Kasumi-1 (cell line): ENCODE results near the gene ZNF519.
"Not testable (repeated sequence)": the region's sequence is repeated elsewhere in the genome, so short reads cannot be mapped to it uniquely, and the experiment has no call there.

Source experiments
- DNase-seq, 2 experiments: peaks; one replicate each; lab custom pipeline; 2025; lab: John Stamatoyannopoulos, UW

ZNF519 gene

DNA sequence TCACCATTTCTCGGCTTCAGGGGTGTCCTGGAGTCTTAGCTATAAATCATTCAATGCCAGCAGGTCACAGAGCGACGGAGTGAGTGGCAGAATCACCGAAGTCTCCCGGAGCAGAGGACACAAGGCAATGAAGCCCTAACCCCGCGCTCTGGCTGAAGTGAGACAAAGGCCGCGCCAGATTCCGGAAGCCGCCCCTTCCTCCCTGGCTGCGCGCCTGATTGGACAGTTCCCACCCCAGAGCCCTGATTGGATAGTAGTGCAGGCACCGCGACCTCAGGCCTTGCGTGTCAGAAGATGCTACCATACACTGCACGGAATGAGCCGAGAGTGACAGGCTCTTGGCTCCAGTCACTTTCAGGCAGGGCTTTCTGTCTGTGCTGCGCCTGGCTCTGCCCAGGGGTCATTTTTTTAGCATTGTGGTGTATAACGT, at the start of gene ZNF519:
TSS of gene ZNF519 (minus strand) at position 165 of the 430 bp plus-strand sequence. CDS start at position 7, 158 bp downstream.
- DNase-seq = peak; percentile 97

DNA sequence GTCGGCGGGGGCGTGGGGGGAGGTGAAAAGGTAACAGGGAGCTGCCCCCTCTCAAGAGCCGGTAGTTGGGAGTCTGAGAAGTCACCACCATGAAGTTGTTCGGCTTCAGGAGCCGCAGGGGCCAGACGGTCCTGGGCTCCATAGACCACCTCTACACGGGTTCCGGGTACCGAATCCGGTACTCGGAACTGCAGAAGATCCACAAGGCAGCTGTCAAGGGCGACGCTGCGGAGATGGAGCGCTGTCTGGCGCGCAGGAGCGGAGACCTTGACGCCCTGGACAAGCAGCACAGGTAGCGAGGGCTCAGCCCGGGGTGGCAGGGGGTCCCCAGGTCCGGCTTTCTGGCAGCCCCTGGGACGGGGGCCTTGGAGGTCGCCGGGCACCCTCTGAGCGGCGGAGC, 47.1 kb upstream of the ZNF519 start:
- peak in 1 of 2 experiments; percentile 4 for DNase-seq

DNA sequence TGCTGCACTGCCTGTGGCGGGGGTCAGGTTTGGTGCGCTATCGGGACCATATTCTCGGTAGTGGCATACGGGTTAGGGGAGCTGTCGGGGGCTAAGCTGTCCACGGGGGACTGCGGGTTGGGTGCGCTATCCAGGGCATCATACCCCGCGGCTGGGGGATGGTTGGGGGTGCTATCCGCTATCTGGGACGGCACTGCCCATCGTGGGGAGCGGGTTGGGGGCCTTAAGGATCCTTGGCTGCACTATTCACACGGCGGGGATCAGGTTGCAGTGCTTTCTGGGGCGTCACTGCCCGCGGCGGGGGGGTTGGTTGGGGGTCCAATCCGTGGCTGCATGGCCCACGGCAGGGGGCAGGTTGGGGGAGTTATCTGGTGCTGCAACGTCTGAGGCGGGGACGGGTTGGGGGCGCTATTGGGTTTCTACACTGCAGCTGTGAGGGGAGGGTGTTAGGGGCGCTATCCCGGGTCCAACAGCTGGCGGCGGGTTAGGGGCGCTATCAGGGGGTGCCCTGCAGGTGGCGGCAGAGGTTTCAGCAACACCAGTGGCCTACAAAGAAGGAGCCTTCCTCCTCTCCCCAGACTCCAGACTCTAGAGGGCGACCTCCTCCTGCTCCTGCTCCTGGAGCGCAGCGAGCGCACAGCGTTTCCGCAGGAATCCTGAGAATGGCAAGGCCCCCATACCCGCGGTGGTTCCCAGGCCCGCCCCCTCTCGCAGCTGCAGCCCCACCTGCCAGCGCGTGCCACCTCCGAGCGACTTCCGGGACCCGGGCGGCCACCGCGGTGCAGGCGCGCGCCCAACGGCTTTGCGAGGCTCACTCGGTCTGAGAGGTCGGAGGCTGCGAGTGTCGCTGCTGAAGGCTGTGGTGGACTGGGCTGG, 46.3 kb upstream of the ZNF519 start:
- DNase-seq = peak; percentile 69 to 83

DNA sequence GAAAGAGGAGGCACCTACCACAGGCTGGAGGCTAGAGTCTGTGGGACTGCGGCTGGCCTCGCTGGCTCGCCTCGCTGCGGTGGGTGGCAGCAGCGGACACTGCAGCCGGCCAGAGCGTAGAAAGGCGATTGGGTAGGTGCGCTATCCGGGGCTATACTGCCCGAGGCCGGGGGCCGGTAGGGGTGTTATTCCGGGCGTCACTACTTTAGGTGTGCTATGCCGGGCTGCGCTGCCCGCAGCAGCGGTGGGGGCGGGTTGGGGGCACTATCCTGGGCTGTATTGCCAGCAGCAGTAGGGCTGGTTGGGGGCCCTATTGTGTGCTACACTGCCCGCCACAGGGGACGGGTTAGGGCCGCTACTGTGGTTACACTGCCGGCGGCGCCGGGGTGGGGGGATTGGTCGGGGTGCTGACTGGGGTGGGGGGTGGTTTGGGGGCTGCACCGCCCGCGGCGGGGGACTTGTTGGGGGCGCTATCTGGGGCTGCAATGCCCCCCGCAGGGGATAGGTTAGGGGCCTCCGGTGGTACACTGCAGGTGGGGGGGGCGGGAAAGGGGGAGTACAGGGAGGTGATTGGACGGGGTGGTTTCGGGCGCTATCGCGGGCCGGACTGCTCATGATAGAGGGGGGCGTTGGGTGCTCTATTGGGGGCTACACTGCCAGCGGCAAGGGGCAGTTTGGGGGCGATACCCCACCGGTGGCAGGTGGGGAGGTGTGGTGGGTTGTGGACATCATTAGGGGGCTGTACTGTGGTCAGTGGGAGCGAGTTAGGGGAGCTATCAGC, 45.5 kb upstream of the ZNF519 start:
- DNase-seq = not testable (repeated sequence)

DNA sequence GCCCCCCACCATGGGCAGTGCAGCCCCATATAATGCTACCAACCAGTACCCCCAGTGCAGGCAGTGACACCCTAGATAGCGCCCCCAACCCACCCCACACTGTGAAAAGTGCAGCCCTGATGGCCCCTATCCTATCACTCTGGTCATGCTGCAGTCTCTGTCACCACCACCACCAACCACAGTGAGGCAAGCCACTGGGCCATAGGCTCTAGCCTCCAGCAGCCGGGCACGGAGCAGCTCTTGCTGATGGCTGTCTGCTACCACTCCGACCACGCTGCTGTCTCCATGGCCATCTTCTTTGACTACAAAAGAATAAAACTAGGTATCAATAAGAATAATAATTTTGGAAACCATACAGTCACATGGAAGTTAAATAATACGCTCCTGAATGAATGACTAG, 43.2 kb upstream of the ZNF519 start:
- not testable (repeated sequence) for DNase-seq

DNA sequence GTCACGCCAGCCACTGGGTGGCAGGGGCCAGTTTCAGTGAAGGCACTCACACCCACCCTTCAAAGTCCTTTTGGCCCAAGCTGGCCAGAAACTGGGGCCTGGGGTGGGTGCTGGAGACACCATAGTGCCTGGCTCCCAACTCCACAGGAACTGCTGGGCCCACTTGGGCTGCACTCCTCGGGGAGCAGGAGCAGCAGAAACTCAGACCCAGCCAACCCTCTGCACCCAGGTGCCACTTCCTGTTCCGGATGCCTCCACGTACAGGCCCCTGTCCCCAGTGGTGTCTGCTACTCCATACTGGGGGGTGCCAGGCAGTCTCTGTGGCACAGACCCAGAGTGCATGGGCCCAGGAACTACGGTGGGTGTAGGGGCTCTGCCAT, 42.5 kb upstream of the ZNF519 start:
- no peak for DNase-seq

DNA sequence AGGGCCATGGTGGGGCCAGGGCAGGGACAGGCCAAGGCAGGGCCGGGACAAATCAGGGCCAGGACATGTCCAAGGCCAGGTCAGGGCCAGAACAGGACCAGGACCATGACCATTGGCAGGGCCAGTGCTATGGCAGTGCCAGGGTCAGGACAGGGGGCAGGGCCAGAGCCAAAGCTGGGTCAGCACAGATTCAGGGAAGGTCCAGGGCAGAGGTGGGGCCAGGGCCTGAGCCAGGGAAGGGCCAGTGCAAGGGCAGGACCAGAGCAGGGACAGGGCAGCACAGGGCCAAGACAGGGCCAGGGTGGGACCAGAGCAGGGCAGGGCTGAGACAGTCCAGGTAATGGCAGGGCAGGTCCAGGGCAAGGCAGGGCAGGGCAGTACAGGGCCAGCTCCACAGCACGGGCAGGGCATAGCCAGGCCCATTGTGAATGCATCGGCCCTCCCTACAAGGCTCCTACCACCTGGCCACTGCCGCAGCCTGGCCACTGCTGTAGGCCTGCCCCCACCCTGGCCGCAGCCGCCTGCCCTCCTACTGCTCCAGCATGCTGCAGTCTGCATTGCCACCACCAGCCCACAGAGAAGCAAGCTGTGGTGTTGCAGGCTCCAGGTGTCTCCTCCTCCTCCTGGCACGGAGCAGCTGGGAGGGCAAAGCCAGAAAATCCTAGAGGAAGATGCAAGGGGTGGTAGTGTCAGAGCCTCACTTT, 41.9 kb upstream of the ZNF519 start:
- DNase-seq = not testable (repeated sequence)

DNA sequence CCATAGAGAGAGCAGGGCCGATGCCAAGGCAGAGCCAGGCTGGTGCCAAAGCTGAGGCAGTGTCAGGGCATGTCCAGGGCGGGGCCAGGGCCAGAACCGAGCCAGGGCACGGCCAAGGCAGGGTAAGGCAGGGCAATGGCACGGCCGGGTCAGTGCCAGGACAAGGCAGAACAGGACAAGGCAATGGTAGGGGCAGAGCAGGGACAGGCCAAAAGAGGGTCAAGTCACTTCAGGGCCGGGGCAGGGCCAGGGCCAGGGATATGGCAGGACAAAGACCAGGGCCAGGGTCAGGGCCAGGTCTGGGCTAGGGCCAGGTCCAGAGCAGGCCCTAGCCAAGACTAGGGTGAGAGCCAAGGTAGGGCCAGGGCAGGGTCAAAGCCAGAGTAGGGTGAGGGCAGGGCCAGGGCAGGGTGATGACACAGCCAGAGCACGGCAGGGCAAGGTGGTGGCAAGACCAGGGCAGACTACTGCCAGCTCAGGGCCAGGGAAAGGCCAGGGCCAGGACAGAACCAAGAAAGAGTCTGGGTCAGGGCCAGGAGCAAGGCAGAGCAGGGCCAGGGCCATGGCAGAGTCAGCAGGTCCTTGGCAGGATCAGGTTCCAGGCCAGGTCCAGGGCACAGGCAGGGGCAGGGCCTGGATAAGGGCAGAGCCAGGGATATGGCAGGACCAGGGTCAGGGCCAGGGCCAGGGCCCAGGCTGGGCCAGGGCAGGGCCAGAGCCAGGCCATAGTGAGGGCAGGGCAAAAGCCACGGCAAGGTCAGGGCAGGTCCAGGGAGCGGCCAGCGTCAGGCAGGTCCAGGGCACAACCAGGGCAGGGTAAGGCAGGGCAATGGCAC, 41.1 kb upstream of the ZNF519 start:
- DNase-seq = not testable (repeated sequence)

DNA sequence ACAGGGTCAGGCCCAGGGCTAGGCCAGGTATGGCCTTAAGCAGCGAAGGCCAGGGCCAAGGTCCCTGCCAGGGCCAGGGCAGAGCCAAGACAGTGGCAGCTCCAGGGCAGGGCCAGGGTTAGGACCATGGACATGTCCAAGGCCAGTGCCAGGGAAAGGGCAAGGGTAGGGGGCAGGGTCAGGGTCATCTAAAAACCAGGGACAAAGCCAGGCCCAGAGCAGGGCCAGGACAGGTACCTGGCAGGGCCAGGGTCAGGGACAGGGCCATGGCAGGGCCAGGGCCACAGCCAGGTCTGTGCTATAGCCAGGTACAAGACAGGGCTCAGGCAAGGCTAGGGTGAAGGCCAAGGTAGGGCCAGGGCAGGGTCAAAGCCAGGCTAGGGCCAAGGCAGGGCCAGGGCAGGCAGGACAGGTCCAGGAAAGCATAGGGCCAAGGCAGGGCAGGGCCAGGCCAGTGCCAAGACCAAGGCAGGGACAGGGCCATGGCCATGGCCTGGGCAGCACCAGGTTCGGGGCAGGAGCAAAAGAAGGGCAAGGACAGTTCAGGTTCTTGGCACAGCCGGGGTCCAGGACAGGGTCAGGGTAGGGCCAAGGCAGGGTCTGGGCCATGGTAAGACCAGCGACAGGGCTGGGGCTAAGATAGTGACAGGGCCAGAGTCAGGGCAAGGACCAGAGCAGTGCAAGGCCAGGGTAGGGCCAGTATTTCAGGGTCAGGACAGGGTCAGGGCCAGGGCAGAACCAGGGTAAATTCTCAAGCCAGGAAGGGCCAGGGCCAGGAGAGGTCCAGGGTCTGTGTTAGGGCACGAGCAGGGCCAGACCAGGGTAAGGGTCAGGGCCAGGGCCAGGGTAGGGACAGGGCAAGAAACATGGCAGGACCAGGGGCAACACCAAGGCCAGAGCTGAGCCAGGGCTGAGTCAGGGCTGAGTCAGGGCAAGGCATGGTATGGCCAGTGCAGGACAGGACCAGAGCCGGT, 40.2 kb upstream of the ZNF519 start:
- DNase-seq = not testable (repeated sequence)

DNA sequence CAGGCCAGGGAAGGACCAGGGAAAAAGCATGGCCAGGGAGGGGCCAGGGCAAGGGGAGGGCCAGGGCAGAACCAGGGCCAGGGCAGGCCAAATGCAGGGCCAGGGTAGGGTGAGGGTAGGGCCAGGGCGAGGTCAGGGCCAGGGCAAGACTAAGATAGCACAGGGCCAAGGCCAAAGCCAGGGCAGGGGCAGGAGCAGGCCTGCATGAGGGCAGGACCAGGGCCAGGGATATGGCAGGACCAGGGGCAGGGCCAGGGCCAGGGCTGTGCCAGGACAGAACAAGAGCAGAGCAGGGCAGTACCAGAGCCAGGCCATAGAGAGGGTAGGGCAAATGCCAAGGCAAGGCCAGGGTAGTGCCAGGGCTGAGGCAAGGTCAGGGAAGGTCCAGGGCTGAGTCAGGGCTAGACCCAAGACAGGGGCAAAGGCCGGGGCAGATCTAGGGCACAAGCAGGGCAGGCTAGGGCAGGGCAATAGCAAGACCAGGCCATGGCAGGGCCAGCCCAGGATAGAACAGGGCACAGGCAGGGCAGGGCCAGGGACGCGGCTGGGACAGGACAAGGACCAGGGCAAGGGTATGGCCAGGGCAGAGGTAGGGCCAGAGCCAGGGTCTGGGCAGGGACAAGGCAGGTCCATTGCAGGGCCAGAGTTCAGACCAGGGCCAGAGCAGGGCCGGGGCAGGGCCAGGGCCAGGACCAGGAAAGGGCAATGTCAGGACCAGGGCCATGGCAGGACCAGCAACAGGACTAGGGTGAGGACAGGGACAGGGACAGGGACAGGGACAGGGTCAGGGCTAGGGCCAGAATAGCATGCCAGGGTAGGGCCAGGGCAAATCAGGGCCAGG, 39.3 kb upstream of the ZNF519 start:
- DNase-seq = not testable (repeated sequence)

DNA sequence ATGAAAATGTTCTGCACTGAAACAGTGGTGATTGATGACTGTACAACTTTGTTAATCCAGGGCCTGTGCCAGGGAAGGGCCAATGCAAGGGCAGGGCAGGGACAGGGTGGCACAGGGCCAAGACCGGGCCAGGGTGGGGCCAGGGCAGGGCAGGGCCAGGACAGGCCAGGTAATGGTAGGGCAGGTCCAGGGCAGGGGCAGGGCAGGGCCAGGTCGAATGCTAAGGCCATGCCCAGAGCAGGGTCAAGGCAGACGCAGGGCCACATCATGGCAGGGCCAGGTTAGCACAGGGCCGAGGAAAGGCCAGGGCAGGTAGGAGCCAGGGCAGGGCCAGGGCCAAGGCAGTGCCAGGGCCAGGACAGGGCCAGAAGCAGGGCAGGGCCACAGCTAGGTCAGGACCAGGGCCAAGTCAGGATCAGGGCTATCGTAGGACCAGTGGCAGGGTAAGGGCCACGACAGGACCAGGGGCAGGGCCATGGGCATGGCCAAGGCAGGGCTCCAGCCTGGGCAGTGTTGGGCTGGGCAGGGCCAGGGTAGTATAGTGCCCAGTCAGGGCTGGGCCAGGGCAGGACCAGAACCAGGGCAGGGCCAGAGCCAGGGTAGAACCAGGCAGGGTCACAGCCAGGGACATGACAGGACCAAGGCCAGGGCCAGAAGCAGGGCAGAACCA, 38.3 kb upstream of the ZNF519 start:
- not testable (repeated sequence) for DNase-seq

DNA sequence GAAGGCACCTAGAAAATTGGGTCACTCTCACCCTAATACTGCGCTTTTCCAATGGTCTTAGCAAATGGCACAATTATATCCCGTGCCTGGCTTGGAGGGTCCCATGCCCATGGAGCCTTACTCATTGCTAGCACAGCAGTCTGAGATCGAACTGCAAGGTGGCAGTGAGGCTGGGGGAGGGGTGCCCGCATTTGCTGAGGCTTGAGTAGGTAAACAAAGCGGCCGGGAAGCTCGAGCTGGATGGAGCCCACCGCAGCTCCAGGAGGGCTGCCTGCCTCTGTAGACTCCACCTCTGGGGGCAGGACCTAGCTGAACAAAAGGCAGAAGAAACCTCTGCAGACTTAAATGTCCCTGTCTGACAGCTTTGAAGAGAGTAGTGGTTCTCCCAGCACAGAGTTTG, 30.7 kb upstream of the ZNF519 start:
- not testable (repeated sequence) for DNase-seq

DNA sequence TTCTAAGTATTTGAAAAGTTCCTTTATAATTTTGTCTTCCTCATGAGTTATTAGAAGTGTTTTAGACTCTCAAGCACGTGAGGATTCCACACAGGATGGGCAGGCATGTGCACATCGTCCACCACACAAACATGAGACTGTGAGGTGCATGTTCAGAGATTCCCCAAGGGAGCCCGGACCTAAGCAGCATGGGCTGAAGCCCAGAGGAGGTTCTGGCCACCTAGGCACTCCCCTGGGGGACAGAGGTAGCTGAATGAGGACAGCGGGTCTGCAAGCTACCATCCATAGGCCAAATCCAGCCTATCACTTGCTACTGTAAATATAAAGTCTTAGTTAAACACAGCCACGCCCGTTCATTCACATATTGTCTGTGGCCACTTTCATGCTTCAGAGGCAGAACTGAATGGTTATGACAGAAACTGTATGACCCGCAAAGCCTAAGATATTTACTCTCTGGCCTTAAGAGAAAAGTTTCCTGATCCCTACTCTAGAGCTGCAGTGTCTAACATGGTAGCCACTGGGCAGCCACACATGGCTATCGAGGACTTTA, 19.4 kb upstream of the ZNF519 start:
- DNase-seq = not testable (repeated sequence)

DNA sequence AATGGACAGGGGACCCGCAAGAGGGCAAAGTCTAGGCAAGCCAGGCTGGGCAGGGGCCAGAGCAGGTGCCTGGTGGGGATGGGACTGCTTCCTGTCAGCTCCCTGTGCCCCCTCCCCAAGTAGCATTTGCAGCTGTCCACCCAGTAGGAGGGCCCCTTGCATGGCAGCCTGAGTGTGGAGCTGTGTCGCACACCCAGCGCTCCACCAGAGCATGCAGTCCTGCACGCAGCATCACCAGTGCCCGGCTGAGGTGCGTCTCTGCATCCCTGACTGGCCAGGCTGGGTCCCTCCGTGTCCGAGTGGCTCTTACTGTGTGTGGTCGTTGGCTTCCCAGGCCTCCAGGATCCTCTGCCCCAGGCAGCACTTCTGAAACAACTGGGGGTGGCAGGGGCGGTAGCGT, 18.5 kb upstream of the ZNF519 start:
- DNase-seq = not testable (repeated sequence)

DNA sequence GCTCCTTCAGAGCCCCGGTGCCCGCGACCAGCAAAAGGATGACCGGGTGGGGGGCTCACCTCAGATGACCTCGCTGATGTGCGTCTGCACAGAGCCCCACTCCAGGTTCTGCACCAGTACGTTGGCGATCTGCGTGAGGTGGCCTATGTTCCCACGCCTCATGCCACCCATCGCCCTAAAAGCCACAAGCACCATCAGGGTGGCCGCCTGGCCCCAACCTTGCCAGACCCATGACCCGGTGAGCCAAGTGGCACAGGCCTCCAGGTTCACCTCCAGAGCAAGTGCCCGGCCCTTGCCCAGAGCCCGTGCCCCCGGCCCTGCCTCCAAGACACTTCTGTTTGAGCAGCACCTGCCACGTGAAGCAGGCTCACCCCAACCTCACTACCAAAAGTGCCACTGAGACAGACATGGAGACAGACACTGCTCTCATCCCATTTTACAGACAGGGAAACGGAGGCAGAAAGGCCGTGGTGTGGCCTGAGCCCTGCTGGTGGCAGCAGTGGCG, 17.7 kb upstream of the ZNF519 start:
- DNase-seq = not testable (repeated sequence)

DNA sequence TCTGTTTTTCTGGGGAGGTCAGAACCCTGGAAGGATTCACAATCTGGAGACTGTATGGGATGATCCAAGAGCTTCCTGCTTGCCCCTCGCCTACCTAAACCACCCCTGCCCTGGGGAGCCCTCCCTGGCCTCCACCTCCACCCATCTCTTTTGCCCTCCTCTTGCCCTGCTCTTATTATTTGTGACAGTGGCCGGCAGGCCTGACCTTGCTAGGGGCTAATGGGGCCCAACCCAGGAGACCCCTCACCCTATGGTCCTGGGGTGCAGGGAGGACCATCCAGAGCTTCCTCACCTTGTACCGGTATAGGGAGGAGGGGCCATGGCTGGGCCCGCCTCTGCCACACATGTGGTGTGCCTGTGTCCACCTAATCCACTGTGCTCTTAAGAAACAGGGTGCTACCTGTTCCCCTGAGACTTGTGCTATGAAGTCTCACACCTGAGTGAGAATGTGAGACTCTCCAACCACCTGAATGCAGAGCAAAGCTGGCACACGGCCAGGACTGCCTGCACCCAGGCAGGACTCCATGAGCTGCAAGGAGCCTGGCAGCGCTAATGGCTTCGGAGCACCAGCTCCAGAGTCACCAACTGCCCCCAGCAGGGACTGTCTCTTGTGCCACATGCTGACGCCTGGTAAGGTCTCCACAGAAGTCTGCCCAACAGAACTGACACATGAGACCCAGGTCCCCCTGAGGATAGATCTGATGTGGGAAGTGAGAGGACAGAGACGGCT, 17.1 kb upstream of the ZNF519 start:
- DNase-seq = not testable (repeated sequence)
